ENCODE results near the gene FCN2.

The FCN2 gene

DNA sequence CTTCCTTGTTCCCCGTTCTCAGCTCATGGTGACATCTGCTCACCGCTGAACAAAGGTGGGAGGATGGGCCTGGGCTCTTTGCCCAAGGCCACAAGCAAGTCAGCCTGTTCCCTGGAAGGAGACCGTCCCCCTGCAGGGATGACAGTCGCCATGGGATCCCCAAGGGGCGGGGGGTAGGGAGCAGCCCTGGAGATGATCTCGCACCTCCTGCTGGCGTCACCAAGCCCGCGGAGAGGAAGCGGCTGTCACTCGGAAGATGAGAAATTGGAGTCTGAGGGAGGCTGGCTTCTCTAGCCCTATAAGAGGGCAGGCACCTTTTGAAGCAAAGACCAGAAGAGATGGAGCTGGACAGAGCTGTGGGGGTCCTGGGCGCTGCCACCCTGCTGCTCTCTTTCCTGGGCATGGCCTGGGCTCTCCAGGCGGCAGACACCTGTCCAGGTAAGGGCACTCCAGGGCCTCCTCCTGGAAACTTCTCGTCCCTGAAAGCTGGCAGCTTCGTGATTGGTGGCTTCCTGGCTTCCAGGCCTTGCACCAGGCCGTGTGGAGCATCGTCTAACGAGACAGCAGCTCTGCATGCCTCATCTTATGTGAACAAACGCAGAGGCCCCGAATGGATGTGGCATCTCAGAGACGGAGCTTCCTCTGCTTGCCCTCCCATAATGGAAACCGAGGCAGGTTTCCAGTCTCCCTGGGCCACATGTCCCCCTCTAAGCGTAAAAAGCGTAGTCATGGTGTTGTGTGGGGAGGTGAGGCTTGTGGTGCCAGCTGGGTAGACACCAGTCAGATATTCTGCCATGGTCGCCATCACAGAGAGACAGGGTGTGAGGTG, at the start of gene FCN2:
TSS of gene FCN2 (plus strand) at position 327 of the 829 bp plus-strand sequence. CDS start at position 339, 12 bp downstream.
- no peak for DNase-seq

DNA sequence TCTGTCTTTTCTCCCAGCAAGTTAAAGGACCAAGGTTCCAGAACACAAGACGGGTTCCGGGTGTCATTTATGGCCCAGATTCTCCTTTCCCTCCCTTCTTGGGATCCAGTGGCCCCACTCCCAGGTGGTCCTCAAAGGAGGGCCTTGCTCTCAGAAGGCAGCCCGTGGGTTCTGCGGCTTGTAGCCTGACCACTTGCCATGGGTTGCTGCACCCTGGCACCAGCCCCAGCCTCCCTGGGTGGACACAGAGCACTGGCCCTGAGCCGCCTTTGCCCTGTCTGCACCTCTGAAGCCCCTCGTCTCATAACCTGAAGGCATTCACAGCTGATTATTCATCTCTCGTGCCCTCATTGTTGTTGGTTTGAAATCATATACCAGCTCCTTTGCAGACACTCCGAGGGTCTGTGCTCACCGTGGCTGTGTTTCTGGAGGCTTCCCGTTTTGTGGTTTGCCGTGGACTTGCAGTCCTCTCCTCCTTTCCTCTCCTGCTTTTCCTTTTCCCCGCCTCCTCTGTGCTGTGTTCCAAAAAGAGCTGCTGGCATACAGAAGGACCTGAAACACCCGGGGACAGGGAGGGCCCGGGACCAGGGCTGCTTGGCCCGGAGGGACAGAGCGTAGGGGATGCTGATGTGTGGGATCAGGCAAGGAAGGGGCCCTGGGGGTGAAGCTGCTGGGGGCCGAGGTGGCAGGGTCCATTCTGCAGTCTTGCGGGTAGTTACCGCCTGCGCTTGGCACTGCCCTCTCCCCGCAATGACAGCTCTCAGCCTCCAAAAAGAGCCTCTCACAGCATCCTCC, 49.5 kb upstream of the FCN2 start:
- no peak for DNase-seq

DNA sequence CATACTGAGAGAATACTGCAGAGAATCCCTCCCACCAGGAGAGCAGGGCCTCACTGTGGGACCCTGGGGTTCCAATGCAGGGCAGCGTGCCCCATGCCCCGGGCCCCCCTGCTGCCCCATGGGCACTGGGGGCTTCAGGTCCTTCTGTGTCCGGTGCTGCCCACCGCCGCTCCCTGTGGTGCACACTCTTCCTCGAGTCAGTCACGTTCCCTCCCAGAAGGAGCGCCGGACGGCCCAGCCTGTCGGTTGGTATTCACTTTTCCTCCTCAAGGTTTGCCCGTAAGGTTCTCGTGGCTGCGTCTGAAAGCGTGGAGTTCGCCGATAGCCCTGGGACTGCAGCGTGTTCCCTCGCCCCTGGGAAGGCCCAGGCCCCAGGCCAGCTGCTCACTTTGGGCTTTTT, 48.1 kb upstream of the FCN2 start:
- DNase-seq = no peak

DNA sequence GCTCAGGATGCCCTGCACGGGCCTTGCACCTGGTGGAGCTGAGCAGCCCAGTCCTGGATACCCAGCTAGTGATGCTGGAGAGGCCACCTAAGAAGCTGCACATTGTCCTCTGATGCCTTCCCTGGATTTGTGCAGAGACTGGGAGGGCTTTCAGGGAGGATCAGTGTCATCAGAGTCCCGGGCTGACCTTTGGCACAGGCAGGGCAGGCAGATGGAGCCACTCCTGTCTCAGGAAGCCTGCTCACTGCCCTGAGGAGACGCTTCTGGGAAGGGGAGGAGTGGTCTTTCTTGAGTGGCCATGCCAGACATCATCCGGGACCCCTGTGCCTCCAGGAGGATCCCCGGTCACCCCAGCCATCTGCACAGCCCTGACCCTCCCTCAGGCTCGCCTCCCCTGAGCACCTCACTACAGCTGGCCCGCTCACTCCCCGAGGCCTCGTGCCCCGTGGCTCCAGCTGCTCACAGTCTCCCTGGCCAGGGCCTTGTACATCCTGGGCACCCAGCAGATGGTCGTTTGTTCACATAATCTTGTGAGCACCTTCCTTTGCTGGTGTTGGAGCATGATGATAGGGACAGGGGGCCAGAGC, 47.2 kb upstream of the FCN2 start:
- DNase-seq = no peak

DNA sequence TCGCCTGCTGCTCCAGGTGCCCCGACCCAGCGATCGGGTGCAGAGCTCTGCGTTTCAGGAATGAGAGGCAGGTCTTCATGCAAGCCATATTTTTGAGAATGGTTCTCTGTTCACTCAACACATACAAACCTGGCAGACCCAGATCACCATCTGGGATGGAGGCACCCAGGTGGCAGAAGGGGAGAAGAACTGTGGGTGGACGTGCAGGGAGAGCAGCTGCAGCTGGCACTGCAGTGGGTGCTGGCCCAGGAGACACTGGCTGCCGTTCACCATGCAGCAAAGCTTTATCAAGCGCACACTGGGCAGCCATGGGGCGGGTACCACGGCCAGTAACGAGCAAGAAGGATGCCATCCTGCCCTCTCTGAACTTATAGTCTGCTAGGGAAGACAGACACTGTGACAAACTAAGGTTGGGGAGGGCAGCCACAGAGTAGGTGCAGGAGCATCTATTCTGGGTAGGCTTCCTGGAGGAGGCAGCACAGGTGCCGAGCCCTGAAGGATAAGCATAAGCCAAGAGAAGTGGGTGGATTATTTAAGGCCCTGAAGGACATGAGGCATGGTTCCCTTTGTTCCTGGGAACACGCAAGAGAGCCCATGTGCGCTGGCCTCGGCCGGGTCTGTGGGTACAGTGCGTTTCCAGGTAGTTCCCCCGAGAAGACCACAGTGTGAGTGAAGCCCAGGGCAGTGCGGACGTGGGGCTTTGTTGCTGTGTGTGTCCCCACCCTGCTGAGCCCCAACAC, 46.2 kb upstream of the FCN2 start:
- no peak for DNase-seq

GRCh38 chr9:134834957-134835419, 45.6 kb upstream of the FCN2 start:
- DNase-seq = no peak

DNA sequence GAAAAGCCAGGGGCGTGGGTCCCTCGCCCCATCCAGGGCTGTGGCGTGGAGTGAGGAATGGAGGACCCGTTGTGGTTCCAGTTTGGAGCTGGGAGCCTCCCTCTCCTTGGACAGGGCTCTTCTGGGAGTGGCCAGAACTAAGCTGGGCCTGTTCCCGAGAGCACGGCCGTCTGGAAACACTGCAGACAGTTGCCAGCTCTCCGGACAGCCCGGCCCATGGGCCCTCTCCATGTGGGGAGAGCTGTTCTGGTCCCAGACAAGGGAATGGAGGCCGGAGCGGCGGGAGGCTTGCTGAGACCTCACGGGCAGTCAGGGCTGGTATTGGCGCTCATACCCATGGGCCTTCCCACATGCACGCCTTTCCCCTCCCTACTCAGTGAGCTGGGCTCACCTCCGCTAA, 45.2 kb upstream of the FCN2 start:
- DNase-seq = no peak

GRCh38 chr9:134835987-134836386, 44.6 kb upstream of the FCN2 start:
- DNase-seq = no peak

DNA sequence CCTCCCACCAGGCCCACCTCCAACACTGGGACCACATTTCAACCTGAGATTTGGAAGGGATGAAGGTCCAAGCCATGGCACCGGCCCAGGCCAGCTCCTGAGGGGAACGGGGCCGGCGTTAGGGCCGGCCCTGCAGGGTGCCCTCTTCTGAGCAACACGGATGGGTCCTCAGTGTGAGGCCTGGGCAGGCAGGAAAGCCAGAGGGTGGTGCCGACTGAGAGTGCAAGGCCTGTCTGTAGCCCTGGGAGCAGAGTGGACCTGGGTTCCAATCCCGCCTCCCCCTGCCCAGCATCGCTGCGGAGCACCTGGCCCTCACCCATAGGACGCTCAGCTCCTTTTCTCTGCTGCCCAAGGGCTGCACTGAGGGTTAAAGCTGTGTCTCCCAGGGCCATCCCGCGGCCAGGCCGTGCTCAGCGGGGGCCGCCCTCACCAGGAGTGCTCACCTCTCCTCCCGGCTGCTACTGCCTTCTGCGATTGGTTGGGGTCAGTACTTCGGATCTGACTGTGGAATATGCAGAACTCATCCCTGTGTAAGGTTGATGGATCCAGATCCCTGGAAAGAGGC, 44.1 kb upstream of the FCN2 start:
- DNase-seq = no peak

DNA sequence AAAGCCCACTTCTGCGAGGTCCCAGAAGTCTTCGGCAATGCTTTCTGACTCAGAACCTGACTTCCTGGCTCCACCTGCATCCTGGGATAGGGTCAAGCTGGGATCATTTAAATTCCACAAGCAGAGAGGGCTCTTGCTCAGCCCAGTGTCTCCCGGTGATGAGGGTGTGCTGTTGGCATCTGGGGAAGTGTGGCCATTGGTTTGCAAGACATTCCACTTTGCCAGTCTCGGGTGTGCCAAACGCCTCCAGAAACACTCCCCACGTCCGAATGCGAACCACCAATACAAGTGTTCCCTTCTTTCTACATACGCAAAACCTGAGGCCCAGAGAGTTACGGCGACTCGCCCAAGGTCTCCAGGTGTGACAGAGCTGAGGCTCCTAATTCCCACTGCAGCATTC, 43.1 kb upstream of the FCN2 start:
- no peak for DNase-seq

- DNase-seq = no peak
Measured at GRCh38 chr9:134838651-134839454, 41.8 kb upstream of the FCN2 start.

GRCh38 chr9:134839455-134840125, 41.0 kb upstream of the FCN2 start:
- no peak for DNase-seq

DNA sequence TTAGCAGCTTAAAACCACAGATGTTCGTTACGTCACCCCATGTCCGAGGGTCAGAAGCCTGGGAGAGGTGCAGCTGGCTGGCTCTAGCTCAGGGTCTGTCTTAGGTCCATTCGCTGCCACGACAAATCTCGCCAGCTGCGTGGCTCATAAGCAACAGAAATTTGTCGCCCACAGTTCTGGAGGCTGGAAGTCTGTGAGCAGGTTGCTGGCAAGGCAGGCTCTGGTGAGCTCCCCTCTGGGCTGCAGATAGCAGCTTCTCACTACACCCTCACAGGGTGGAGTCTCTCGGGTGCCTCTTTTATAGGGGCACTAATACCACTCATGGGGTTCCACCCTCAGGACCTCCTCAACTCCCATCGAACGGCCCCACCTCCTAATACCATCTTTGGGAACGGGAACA, 40.1 kb upstream of the FCN2 start:
- no peak for DNase-seq

DNA sequence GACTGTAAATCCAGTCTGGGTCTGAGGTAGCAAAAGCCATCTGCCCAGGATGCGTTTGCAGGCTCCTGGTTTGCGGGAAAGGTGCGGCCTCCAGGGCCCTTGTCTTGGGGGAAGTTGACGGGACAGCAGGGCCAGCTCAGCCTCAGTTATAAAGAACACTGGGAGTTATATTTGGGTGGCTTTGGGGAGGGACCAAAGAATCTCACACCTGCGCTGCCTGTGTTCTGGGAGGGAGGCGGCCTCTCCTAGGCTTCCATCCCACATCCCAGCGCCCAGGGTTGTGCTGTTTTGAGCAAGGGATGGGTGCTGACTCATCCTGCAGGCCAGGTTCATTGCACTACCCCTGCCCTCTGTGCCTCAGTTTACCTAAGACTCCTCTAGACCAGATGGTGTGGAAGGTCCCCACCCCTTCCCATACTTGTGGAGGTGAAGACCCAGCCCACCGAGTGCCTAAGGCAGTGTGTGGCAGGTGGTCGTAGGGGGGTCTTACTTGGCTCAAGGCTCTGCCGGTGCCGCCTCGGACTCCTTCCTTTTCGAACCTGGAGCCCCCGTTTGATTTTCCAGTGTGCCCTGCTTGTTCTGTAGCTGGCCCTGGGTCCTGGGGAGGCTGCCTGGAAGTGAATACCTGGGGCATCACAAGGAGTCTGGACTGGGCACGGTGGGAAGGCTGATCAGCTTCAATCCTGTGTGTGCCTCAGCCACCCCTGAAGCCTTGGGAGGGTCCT, 39.3 kb upstream of the FCN2 start:
- no peak for DNase-seq

DNA sequence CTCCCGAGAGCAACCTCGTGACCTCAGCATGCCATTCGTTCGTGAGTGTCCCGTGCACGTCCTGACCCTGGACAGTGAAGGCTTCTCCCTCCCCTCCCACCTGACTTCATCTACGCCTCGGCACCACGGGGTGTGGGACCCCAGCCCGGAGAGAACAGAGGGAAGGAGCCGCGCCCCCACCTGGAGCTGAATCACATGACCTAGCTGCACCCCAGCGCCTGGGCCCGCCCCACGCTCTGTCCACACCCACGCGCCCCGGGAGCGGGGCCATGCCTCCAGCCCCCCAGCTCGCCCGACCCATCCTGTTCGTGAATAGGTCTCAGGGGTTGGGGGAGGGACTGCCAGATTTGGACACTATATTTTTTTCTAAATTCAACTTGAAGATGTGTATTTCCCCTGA, 38.3 kb upstream of the FCN2 start:
- DNase-seq = no peak

- no peak for DNase-seq
Measured at GRCh38 chr9:134843740-134844139, 36.9 kb upstream of the FCN2 start.

- DNase-seq = no peak
Measured at GRCh38 chr9:134844821-134845220, 35.8 kb upstream of the FCN2 start.

GRCh38 chr9:134846187-134846586, 34.4 kb upstream of the FCN2 start:
- DNase-seq = no peak

- DNase-seq = no peak
Measured at GRCh38 chr9:134846699-134847098, 33.9 kb upstream of the FCN2 start.

DNA sequence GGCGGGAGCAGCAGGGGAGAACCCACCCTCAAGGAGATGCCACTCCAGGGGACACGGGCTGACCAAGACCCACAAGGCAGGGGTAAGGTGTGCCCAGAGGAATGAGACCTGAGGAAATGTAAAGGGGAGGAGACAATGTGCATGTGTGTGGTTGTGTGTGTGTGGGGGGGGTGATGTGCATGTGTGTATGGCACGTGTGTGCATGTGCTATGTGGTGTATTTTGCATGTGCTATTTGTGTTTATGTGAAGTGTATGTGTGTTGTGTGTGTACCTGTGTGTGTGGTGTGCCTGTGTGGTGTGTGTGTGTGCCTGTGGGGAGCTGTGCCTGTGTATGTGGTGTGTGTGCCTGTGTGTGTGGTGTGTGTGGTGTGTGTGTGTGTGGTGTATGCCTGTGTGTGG, 33.5 kb upstream of the FCN2 start:
- no peak for DNase-seq

Data from stimulated activated naive CD4-positive, alpha-beta T cell treated with Interleukin-2 at 50 U/mL for 16 hours (primary cell).